ENCODE measurements around the gene EXOC4. TPM values are rescaled to one million over a fixed set of nuclear protein-coding genes. Genes with fewer than 3 reads are reported as not detected.

The EXOC4 gene
- total RNA-seq, 2 donors from 2014 or later = 48.9 to 102 TPM

DNA sequence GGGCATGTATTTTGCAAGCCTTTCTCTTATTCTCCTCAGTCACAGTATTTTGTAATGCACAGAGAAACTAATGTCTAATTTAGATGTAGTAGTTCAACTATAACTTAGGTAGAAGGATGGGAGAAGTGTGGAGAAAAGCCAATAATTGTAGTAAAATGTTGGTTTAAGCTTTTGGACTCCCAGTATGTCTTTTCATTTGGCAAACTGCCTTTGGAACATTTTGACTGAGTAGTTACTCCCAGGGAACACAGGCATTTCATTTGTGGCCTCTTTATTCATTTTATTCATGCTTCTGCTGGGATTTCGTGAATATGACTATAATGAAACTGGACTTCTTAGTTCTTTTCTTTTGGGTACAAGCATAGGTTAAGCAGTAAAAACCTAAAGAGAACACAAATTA, 79.0 kb downstream of the EXOC4 start:
- WGBS = 86% methylated on average over 1 of the region's 1 CpG
- Histone ChIP-seq H3K9me3 (no peaks in the 10 kb centered on the region), H3K36me3 (no peaks in the 10 kb centered on the region), H3K27ac (no peak overlapping the region), H3K27me3 (replicated peaks; ENCODE audit: insufficient read depth) (no peaks in the 10 kb centered on the region), H3K4me1 (replicated peaks) (no peaks in the 10 kb centered on the region), H3K4me3 (no peak overlapping the region)
- TF ChIP-seq POLR2AphosphoS5 (IDR thresholded peaks at IDR 0.05) = no peak
- DNase-seq (ENCODE audit: low spot score) = no peak
- intact Hi-C loops (cut with DNase I) = no loop called here

DNA sequence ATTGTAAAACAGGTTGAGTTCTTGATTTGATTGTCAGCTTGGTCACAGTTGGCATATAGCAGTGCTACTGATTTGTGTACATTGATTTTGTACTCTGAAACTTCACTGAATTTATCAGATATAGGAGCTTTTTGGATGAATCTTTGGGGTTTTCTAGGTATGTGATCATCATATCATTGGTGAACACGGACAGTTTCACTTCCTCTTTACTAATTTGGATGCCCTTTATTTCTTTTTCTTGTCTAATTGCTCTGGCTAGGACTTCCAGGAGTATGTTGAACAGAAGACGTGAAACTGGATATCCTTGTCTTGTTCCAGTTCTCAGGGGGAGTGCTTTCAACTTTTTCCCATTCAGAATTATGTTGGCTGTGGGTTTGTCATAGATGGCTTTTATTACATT, 86.9 kb downstream of the EXOC4 start:
- H3K9me3 ChIP-seq = no peaks in the 10 kb centered on the region
- no peak overlapping the region for H3K27ac ChIP-seq
- TF ChIP-seq POLR2AphosphoS5 (IDR thresholded peaks at IDR 0.05) (no peak), POLR2A (IDR thresholded peaks at IDR 0.05) (no peak)
- TF ChIP-seq, protein P1, sequence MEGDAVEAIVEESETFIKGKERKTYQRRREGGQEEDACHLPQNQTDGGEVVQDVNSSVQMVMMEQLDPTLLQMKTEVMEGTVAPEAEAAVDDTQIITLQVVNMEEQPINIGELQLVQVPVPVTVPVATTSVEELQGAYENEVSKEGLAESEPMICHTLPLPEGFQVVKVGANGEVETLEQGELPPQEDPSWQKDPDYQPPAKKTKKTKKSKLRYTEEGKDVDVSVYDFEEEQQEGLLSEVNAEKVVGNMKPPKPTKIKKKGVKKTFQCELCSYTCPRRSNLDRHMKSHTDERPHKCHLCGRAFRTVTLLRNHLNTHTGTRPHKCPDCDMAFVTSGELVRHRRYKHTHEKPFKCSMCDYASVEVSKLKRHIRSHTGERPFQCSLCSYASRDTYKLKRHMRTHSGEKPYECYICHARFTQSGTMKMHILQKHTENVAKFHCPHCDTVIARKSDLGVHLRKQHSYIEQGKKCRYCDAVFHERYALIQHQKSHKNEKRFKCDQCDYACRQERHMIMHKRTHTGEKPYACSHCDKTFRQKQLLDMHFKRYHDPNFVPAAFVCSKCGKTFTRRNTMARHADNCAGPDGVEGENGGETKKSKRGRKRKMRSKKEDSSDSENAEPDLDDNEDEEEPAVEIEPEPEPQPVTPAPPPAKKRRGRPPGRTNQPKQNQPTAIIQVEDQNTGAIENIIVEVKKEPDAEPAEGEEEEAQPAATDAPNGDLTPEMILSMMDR (IDR thresholded peaks at IDR 0.05) = no peak
- WGBS = 95% methylated on average over 2 of the region's 2 CpGs
- no peaks in the 10 kb centered on the region for H3K36me3 ChIP-seq
- no peaks in the 10 kb centered on the region for H3K27me3 ChIP-seq (replicated peaks; ENCODE audit: insufficient read depth)
- intact Hi-C loops (cut with DNase I) = no loop called here
- H3K4me3 ChIP-seq = no peak overlapping the region
- H3K4me1 ChIP-seq (replicated peaks) = no peaks in the 10 kb centered on the region
- DNase-seq (ENCODE audit: low spot score) = no peak

DNA sequence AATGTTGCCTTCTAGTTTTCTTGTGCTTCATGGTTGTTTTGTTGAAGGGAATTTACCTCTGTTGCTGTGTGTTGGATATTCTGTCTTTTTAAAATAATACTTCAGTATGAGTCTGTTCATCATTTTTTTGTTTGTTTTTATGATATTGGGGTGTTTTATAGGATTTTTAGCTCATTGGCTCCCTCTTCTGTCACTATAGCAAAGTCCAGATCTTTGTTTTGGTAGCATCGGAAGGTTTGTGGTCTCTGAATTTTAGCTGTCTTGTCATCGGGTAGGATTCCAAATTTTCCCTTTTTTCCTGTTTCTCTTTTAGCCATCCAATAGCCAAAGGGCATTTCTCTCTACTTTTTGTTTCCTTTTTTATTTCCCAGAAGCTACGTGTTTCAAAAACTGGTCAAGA, 91.4 kb downstream of the EXOC4 start:
- TF ChIP-seq POLR2AphosphoS5 (IDR thresholded peaks at IDR 0.05) = no peak
- TF ChIP-seq, protein P1 (IDR thresholded peaks at IDR 0.05) = no peak
- no peak for TF ChIP-seq POLR2A (IDR thresholded peaks at IDR 0.05)
- no peak overlapping the region for H3K27ac ChIP-seq
- 84% methylated on average over 3 of the region's 3 CpGs for WGBS
- no peaks in the 10 kb centered on the region for H3K4me1 ChIP-seq (replicated peaks)
- H3K4me3 ChIP-seq = no peak overlapping the region
- H3K36me3 ChIP-seq = no peaks in the 10 kb centered on the region
- H3K27me3 ChIP-seq (replicated peaks; ENCODE audit: insufficient read depth) = no peaks in the 10 kb centered on the region
- H3K9me3 ChIP-seq = no peaks in the 10 kb centered on the region
- DNase-seq (ENCODE audit: low spot score) = no peak
- intact Hi-C loops (cut with DNase I) = no loop called here

DNA sequence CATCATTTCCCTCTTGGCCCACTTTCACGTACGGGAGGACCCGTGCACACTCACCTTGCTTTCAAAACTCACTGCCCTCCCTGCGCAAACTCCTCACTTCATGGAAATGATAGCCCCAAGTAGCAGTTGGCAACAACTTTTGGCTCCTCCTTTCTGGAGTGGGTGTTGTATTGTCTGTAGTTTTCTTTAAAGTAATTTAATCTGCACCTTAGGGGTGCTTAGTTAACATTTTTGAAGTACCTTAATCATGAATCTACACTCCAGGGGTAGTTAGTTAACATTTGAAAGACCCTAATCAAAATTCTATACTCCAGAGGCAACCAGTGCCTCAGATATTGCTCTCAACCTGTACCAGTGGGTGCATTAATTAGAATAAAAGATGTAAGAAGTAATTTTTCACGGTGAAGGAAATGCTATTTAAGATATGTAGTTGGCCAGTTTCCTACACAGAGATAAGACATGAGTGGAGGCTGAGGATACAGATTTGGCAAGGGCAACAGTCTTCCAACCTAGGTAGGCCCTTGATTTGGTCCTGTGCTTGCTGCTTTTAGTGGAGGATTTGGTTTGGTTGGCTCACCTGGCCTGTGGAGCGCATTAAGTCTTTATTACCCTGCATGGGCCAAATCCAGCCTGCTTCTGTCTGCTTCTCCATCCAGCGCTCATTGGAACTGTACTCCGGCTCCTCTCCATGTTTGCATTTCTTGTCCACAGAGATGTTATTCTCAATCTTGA, 93.0 kb downstream of the EXOC4 start:
- Histone ChIP-seq H3K9me3 (no peaks in the 10 kb centered on the region), H3K4me3 (no peak overlapping the region), H3K36me3 (no peaks in the 10 kb centered on the region), H3K27me3 (replicated peaks; ENCODE audit: insufficient read depth) (no peaks in the 10 kb centered on the region), H3K4me1 (replicated peaks) (no peaks in the 10 kb centered on the region), H3K27ac (no peak overlapping the region)
- WGBS = 76% methylated on average over 8 of the region's 8 CpGs
- DNase-seq (ENCODE audit: low spot score) = no peak
- intact Hi-C loops (cut with DNase I) = no loop called here
- TF ChIP-seq POLR2A (IDR thresholded peaks at IDR 0.05) (no peak), POLR2AphosphoS5 (IDR thresholded peaks at IDR 0.05) (no peak)
- TF ChIP-seq, protein P1 (IDR thresholded peaks at IDR 0.05) = no peak

DNA sequence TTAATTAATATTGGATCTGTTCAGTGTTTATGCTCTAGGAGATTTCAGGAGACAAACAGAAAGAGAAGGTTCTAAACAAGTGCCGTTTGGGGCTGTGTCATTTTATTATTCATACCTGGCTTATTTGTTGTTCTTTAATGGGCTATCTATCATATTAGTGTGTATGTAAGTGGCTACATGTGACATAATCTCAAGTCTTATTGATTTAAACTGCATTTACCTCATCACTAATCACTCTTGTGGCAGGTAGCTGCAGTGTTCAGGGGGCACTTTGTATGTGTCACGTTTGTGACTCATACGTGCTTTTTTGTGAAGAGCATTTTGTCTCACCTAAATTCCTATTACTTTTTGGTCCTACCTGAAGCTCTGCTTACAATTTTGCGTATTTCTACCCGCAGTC, 95.4 kb downstream of the EXOC4 start:
- TF ChIP-seq POLR2A (IDR thresholded peaks at IDR 0.05) = no peak
- no peak for TF ChIP-seq POLR2AphosphoS5 (IDR thresholded peaks at IDR 0.05)
- TF ChIP-seq, protein P1 (IDR thresholded peaks at IDR 0.05) = no peak
- Histone ChIP-seq H3K27me3 (replicated peaks; ENCODE audit: insufficient read depth) (no peaks in the 10 kb centered on the region), H3K27ac (no peak overlapping the region), H3K4me3 (no peak overlapping the region), H3K9me3 (no peaks in the 10 kb centered on the region), H3K4me1 (replicated peaks) (no peaks in the 10 kb centered on the region), H3K36me3 (no peaks in the 10 kb centered on the region)
- 90% methylated on average over 5 of the region's 5 CpGs for WGBS
- intact Hi-C loops (cut with DNase I) = no loop called here
- no peak for DNase-seq (ENCODE audit: low spot score)
